Muscle layer of duodenum (tissue), 2 donors: ENCODE data around the gene KRTAP10-4.
"Not testable (repeated sequence)": the region's sequence is repeated elsewhere in the genome, so short reads cannot be mapped to it uniquely, and the experiment has no call there.

Source experiments
- H3K27ac ChIP-seq: one replicate; pipeline ENCODE4 v1.7.0; 2013; ENCODE audit warnings: mild to moderate bottlenecking, low read length
- H3K27me3 ChIP-seq: one replicate; pipeline ENCODE4 v1.7.0; 2013; ENCODE audit warnings: low read depth, mild to moderate bottlenecking, control low read depth, low read length
- H3K36me3 ChIP-seq, 2 donors: one replicate each; pipeline ENCODE4 v1.7.0; 2013; ENCODE audit warnings: low read length in 2 of 2, control low read depth in 1 of 2, mild to moderate bottlenecking in 1 of 2; ENCODE audit not compliant: insufficient read depth in 2 of 2, control insufficient read depth in 1 of 2
- H3K4me1 ChIP-seq, 2 donors: one replicate each; pipeline ENCODE4 v1.7.0; 2013; ENCODE audit warnings: low read length in 2 of 2, mild to moderate bottlenecking in 2 of 2, control low read depth in 1 of 2, moderate library complexity in 1 of 2; ENCODE audit not compliant: insufficient read depth in 2 of 2, control insufficient read depth in 1 of 2
- H3K4me3 ChIP-seq, 2 donors: one replicate each; pipeline ENCODE4 v1.7.0; 2013; ENCODE audit warnings: low read length in 2 of 2, low read depth in 1 of 2, mild to moderate bottlenecking in 1 of 2
- H3K9me3 ChIP-seq, 2 donors: one replicate each; pipeline ENCODE4 v1.7.0; 2013; ENCODE audit warnings: low read length in 2 of 2, control low read depth in 1 of 2, mild to moderate bottlenecking in 1 of 2; ENCODE audit not compliant: control insufficient read depth in 1 of 2
- donor health status: healthy.

The KRTAP10-4 gene

GRCh38 chr21:44576025-44576420 is 2.5 kb downstream of the KRTAP10-4 start:
- H3K27me3 ChIP-seq, result no peaks in the 10 kb centered on the region
- peaks cover 8 to 23% of the 10 kb centered on the region in 2 donors for H3K9me3 ChIP-seq
- H3K4me1 ChIP-seq, result no peaks in the 10 kb centered on the region
- H3K27ac ChIP-seq, result no peak overlapping the region
- H3K36me3 ChIP-seq, result no peaks in the 10 kb centered on the region
- H3K4me3 ChIP-seq, result no peak overlapping the region

- H3K4me1 ChIP-seq, result no peaks in the 10 kb centered on the region
- H3K36me3 ChIP-seq, result no peaks in the 10 kb centered on the region
- H3K4me3 ChIP-seq, result no peak overlapping the region
- no peak overlapping the region for H3K27ac ChIP-seq
- H3K27me3 ChIP-seq, result no peaks in the 10 kb centered on the region
- H3K9me3 ChIP-seq, result peaks cover 5 to 27% of the 10 kb centered on the region in 2 donors
Measured at GRCh38 chr21:44578371-44579055, 5.0 kb downstream of the KRTAP10-4 start.

- Histone ChIP-seq H3K4me1 (peaks cover 0 to 1% of the 10 kb centered on the region in 2 donors), H3K4me3 (no peak overlapping the region), H3K27ac (no peak overlapping the region), H3K36me3 (no peaks in the 10 kb centered on the region), H3K9me3 (peaks cover 5 to 27% of the 10 kb centered on the region in 2 donors), H3K27me3 (no peaks in the 10 kb centered on the region)
Measured at GRCh38 chr21:44579056-44579832, 5.7 kb downstream of the KRTAP10-4 start.

GRCh38 chr21:44579833-44580144 is 6.3 kb downstream of the KRTAP10-4 start:
- no peaks in the 10 kb centered on the region for H3K36me3 ChIP-seq

GRCh38 chr21:44580231-44580821 is 6.8 kb downstream of the KRTAP10-4 start, which contains the start of gene KRTAP10-5:
Gene KRTAP10-5, minus strand, starts transcription at chr21:44580604. Its CDS starts 26 bp downstream, at chr21:44580578.
- H3K9me3 ChIP-seq, result peaks cover 5 to 27% of the 10 kb centered on the region in 2 donors
- H3K27ac ChIP-seq, H3K4me1 ChIP-seq, H3K27me3 ChIP-seq, H3K36me3 ChIP-seq, H3K4me3 ChIP-seq: not testable (repeated sequence)

More at GRCh38 chr21:44579833-44580144, 6.3 kb downstream of the KRTAP10-4 start:
- H3K4me1 ChIP-seq, result peaks cover 0 to 3% of the 10 kb centered on the region in 2 donors
- no peak overlapping the region for H3K4me3 ChIP-seq
- peaks cover 5 to 27% of the 10 kb centered on the region in 2 donors for H3K9me3 ChIP-seq
- no peaks in the 10 kb centered on the region for H3K27me3 ChIP-seq
- H3K27ac ChIP-seq, result no peak overlapping the region

DNA sequence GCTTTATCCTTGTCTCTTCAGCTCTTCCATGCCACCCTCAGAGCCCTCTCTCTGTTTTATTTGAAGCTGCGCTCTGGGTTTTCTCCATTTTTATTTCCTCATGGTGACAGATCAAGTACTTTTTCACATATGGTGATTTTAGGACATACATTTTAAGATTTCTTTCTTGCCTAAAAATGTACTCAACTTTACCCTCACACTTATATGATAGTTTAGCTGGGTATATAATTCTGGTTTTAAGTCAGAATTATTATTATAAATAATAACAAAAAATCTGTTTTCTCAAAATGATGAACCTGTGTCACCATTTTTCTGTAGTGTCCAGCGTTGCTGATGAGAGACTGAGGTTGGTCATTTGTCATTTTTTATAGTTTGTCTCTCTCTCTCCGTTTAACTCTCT is 7.6 kb downstream of the KRTAP10-4 start:
- peaks cover 0 to 3% of the 10 kb centered on the region in 2 donors for H3K4me1 ChIP-seq
- H3K9me3 ChIP-seq, result peaks cover 5 to 31% of the 10 kb centered on the region in 2 donors
- H3K27ac ChIP-seq, result no peak overlapping the region
- H3K4me3 ChIP-seq, result no peak overlapping the region
- no peaks in the 10 kb centered on the region for H3K36me3 ChIP-seq
- H3K27me3 ChIP-seq, result no peaks in the 10 kb centered on the region

- H3K27ac ChIP-seq, result no peak overlapping the region
- H3K9me3 ChIP-seq, result peaks cover 0 to 31% of the 10 kb centered on the region in 2 donors
- peaks cover 0 to 3% of the 10 kb centered on the region in 2 donors for H3K4me1 ChIP-seq
- no peaks in the 10 kb centered on the region for H3K27me3 ChIP-seq
- H3K36me3 ChIP-seq, result no peaks in the 10 kb centered on the region
- no peak overlapping the region for H3K4me3 ChIP-seq
Measured at GRCh38 chr21:44582055-44582454, 8.5 kb downstream of the KRTAP10-4 start.

DNA sequence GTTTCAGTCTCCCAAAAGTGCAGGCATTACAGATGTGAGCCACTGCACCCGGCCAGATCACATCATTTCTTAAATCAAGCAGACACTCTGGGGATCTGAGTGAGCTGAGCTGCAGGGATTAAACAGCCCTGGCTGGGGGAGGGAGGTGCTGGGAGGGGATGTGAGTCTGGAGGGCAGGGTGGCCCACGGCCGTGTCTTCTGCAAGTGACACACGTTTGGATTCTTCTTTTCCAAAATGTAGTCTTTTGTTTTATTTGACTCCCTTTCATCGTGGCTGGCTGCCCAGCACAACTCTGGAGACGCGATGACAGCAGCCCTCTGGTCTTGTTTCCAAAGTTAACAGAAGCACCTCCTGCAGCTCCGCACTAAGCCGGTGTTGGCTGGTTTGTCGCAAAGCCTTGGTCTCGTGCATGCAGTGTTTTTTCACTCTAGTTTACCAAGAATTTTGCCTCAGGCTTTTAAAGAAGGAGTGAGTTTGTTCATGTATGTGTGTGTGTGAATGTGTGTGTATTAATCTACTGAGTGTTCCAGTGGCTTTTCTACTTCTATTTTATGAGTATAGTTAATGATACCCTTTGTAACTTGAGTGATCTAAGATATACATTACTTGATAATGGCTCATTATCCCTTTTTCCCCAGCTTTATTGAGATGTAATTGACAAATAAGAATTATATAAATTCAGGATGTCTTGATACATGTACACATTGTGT is 9.7 kb downstream of the KRTAP10-4 start:
- H3K27ac ChIP-seq, result no peak overlapping the region
- H3K9me3 ChIP-seq, result peaks cover 0 to 24% of the 10 kb centered on the region in 2 donors
- H3K4me1 ChIP-seq, result peaks cover 0 to 3% of the 10 kb centered on the region in 2 donors
- H3K27me3 ChIP-seq, result no peaks in the 10 kb centered on the region
- no peaks in the 10 kb centered on the region for H3K36me3 ChIP-seq
- H3K4me3 ChIP-seq, result no peak overlapping the region

DNA sequence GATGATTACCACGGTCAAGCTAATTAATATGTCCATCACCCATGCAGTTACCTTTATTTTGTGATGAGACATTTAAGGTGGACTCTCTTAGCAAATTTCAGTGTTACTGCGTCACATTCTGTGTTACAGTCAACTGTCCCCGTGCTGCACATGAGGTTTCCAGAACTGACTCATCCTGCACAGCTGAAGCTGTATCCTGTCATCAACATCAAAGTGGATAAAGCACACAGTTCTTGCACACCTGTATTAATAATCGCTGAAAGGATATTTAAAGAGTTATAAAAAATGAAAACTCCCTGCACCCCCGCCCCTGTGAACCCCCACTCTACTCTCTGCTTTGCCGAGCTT is 10.2 kb downstream of the KRTAP10-4 start:
- Histone ChIP-seq H3K9me3 (peaks cover 0 to 22% of the 10 kb centered on the region in 2 donors), H3K36me3 (no peaks in the 10 kb centered on the region), H3K4me1 (peaks cover 0 to 3% of the 10 kb centered on the region in 2 donors), H3K27ac (no peak overlapping the region), H3K27me3 (no peaks in the 10 kb centered on the region), H3K4me3 (no peak overlapping the region)

DNA sequence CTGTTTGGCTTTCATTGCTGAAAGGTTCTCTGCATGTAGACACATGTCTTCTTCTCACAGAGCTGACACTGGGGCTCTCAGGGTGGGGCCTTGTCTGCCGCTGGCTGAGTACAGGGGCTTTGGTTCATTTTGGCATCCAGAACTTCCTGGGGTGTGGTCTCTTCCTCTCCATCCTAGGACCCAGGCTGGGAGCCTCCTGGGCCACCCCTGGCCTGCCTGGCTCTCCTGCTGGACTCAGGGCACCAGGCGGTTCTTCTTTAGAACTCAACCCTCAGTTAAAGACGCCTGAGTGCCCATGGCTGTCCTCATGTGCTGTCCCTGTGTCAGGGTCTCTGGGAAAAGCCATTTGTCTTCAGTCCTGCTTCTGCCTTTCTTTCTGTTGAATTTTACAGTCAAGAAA is 12.4 kb downstream of the KRTAP10-4 start:
- peaks cover 0 to 17% of the 10 kb centered on the region in 2 donors for H3K9me3 ChIP-seq
- no peak overlapping the region for H3K27ac ChIP-seq
- H3K36me3 ChIP-seq, result no peaks in the 10 kb centered on the region
- peaks cover 0 to 3% of the 10 kb centered on the region in 2 donors for H3K4me1 ChIP-seq
- H3K27me3 ChIP-seq, result no peaks in the 10 kb centered on the region
- H3K4me3 ChIP-seq, result no peak overlapping the region

GRCh38 chr21:44589094-44589493 is 15.6 kb downstream of the KRTAP10-4 start:
- H3K27me3 ChIP-seq, result no peaks in the 10 kb centered on the region
- no peak overlapping the region for H3K4me3 ChIP-seq

More at GRCh38 chr21:44589094-44589493, 15.6 kb downstream of the KRTAP10-4 start:
- Histone ChIP-seq H3K9me3 (peaks cover 0 to 4% of the 10 kb centered on the region in 2 donors), H3K36me3 (no peaks in the 10 kb centered on the region), H3K27ac (no peak overlapping the region), H3K4me1 (peaks cover 0 to 3% of the 10 kb centered on the region in 2 donors)
